ENCODE results near the gene AQP12A.

DNA sequence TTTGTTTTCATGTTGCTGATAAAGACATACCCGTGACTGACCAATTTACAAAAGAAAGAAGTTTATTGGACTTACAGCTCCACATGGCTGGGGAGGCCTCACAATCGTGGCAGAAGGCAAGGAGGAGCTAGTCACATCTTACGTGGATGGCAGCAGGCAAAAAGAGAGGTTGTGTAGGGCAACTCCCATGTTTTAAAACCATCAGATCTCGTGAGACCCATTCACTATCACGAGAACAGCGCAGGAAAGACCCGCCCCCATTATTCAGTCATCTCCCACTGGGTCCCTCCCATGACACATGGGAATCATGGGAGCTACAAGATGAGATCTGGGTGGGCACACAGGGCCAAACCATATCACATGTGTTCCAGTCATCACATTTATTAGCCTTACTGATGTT lies 16.8 kb downstream of the AQP12A start:
- TF ChIP-seq, protein P1, sequence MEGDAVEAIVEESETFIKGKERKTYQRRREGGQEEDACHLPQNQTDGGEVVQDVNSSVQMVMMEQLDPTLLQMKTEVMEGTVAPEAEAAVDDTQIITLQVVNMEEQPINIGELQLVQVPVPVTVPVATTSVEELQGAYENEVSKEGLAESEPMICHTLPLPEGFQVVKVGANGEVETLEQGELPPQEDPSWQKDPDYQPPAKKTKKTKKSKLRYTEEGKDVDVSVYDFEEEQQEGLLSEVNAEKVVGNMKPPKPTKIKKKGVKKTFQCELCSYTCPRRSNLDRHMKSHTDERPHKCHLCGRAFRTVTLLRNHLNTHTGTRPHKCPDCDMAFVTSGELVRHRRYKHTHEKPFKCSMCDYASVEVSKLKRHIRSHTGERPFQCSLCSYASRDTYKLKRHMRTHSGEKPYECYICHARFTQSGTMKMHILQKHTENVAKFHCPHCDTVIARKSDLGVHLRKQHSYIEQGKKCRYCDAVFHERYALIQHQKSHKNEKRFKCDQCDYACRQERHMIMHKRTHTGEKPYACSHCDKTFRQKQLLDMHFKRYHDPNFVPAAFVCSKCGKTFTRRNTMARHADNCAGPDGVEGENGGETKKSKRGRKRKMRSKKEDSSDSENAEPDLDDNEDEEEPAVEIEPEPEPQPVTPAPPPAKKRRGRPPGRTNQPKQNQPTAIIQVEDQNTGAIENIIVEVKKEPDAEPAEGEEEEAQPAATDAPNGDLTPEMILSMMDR (conservative IDR thresholded peaks at IDR 0.05; ENCODE audit: low read depth, low read length) = no peak
- no peak for TF ChIP-seq EZH2 (IDR thresholded peaks at IDR 0.05; ENCODE audit: low read length, unreplicated experiment)
